LNCaP clone FGC (cell line): ENCODE results near the gene APBB2.

ENCODE experiments used
- DNase-seq: peaks from one replicate; pipeline ENCODE4 v3.0.0-alpha.2; 2011; ENCODE audit warnings: low read depth
- H3K4me3 ChIP-seq: 2 replicates; pipeline ENCODE4 v1.5.1; 2011; ENCODE audit warnings: mild to moderate bottlenecking, low read depth, low read length, control low read depth
- TF ChIP-seq, protein P1 (sequence below): IDR thresholded peaks from 2 replicates; pipeline ENCODE4 v1.5.1; 2012; ENCODE audit warnings: mild to moderate bottlenecking; ENCODE audit not compliant: control insufficient read depth, insufficient read depth; ENCODE audit errors: extremely low read depth

Gene APBB2

DNA sequence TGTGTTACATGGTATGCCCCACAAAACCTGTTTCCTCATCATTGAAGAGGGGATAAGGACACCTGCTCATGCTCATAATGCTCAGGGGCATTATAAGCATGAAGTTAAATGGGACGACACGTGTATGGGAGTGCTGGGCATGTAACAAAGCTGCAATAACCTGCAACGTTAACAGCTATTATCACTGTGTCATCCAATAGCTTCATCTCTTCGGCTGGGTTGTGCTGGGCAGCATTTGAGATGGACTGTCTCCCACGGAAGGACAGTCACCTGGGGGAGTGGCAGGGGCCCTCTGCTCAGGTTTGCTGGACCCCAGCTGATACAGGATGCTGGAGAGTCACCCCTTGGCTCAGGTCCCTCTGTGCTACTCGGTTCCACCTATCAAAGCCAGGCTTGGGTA lies 370.1 kb downstream of the APBB2 start:
- H3K4me3 ChIP-seq, result no peak overlapping the region
- DNase-seq, result no peak
- TF ChIP-seq, protein P1, sequence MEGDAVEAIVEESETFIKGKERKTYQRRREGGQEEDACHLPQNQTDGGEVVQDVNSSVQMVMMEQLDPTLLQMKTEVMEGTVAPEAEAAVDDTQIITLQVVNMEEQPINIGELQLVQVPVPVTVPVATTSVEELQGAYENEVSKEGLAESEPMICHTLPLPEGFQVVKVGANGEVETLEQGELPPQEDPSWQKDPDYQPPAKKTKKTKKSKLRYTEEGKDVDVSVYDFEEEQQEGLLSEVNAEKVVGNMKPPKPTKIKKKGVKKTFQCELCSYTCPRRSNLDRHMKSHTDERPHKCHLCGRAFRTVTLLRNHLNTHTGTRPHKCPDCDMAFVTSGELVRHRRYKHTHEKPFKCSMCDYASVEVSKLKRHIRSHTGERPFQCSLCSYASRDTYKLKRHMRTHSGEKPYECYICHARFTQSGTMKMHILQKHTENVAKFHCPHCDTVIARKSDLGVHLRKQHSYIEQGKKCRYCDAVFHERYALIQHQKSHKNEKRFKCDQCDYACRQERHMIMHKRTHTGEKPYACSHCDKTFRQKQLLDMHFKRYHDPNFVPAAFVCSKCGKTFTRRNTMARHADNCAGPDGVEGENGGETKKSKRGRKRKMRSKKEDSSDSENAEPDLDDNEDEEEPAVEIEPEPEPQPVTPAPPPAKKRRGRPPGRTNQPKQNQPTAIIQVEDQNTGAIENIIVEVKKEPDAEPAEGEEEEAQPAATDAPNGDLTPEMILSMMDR, result no peak

- TF ChIP-seq, protein P1, result peak; percentile 21; the same call in 1 of the 2 replicates
- no peak for DNase-seq
- no peak overlapping the region for H3K4me3 ChIP-seq
These were observed 370.6 kb downstream of the APBB2 start for GRCh38 chr4:40843696-40844095.

- no peak for DNase-seq
- peak overlapping the region; percentile 39 for H3K4me3 ChIP-seq
- TF ChIP-seq, protein P1, result no peak
These were observed 371.5 kb downstream of the APBB2 start for GRCh38 chr4:40842725-40843423.

GRCh38 chr4:40842318-40842717 lies 372.0 kb downstream of the APBB2 start:
- DNase-seq, result peak; percentile 91
- TF ChIP-seq, protein P1, result no peak
- H3K4me3 ChIP-seq, result peak overlapping the region; percentile 39

DNA sequence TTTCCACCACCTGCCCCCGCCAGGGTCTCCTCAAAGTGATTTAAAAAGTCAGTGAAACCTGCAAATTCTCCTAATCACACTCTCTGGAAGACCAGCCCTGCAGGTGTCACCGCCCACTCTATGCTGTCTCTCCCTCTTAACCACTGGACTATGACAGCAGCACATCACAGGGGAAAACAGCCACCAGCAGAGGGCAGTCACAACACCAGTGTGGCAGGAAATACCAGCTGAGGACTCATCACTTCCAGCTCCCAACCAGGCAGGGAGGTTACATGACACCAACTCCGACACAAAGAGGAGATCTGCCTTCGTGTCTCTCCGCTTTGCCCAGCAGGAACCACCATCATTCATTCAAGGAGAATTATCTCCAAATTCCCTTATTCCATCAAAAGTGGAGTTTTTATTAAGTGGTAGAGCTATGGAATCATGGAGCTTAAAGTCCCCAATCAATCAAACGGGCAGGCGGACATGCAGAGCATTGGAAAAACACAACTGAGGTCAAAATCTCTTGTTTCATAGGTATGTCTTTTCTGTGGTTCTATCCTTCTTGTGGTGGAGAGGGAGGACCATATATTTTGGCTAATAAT lies 373.3 kb downstream of the APBB2 start:
- no peak overlapping the region for H3K4me3 ChIP-seq
- DNase-seq, result no peak
- TF ChIP-seq, protein P1, result peak; percentile 65

GRCh38 chr4:40840255-40840984 lies 373.9 kb downstream of the APBB2 start:
- H3K4me3 ChIP-seq, result no peak overlapping the region
- no peak for DNase-seq
- TF ChIP-seq, protein P1, result no peak
